PC-3 (cell line): ENCODE measurements around the gene ZER1.

Experiments used
- CTCF ChIP-seq: fragments of 300-600 bp; sonication (generic); conservative IDR thresholded peaks from 2 replicates; pipeline ENCODE4 v1.5.1; 2017; ENCODE audit warnings: antibody characterized with exemption, low read depth, mild to moderate bottlenecking, low read length
- EZH2 ChIP-seq: fragments of 300-600 bp; sonication (generic); IDR thresholded peaks from one replicate; pipeline ENCODE4 v1.6.1; 2017; ENCODE audit warnings: antibody characterized with exemption, mild to moderate bottlenecking, low read length; ENCODE audit not compliant: unreplicated experiment
- EZH2phosphoT487 ChIP-seq: fragments of 300-600 bp; sonication (generic); IDR thresholded peaks from 2 replicates; pipeline ENCODE4 v1.6.1; 2018; ENCODE audit warnings: mild to moderate bottlenecking, antibody characterized with exemption, low read length, borderline replicate concordance

GRCh38 chr9:128747241-128747640 lies 24.5 kb downstream of the ZER1 start:
- TF ChIP-seq CTCF (no peak), EZH2 (no peak), EZH2phosphoT487 (no peak)
